ENCODE results near the gene MED12L.

Gene MED12L

DNA sequence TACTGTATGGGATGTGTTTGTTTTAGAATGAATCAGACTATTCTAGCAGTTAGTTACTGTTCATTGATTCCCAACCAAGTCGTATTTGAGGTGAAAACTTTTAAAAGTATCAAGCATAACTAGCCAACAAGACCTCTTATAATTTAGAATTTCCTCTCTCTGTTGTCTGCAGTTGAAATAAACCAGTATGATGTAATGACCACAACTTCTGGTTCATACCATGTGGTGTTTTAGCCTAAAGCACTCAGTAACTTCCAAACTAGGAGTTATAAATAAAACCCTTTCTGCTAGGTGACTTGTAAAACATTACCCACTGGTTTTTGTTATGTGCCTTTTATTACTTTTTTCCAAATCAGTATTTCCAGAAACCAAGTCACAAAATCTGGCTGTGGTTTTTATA lies 318.9 kb downstream of the MED12L start:
- TF ChIP-seq, protein P1, sequence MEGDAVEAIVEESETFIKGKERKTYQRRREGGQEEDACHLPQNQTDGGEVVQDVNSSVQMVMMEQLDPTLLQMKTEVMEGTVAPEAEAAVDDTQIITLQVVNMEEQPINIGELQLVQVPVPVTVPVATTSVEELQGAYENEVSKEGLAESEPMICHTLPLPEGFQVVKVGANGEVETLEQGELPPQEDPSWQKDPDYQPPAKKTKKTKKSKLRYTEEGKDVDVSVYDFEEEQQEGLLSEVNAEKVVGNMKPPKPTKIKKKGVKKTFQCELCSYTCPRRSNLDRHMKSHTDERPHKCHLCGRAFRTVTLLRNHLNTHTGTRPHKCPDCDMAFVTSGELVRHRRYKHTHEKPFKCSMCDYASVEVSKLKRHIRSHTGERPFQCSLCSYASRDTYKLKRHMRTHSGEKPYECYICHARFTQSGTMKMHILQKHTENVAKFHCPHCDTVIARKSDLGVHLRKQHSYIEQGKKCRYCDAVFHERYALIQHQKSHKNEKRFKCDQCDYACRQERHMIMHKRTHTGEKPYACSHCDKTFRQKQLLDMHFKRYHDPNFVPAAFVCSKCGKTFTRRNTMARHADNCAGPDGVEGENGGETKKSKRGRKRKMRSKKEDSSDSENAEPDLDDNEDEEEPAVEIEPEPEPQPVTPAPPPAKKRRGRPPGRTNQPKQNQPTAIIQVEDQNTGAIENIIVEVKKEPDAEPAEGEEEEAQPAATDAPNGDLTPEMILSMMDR (IDR thresholded peaks at IDR 0.05), result no peak

GRCh38 chr3:151407928-151408327 lies 322.5 kb downstream of the MED12L start:
- TF ChIP-seq, protein P1 (IDR thresholded peaks at IDR 0.05), result no peak

- TF ChIP-seq, protein P1 (IDR thresholded peaks at IDR 0.05), result no peak
Measured at GRCh38 chr3:151410891-151411559, 325.6 kb downstream of the MED12L start.

DNA sequence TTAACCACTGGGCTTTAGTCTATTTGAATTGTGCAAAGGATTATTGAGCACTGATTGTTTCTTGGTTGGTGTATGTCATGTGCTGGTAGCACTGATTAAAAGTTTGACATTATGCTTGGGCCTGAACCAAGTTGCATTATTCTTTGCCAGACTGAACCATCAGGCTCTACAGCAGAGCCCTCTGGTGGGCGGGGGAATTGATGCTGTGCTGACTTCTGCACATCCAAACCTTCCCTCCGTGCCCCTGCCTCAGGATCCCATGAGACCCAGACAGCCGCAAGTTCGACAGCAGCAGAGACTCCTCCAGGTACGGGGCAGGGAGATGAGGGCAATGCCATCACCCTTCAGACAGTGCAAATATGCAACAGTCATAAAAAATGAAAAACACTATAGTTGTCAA lies 327.5 kb downstream of the MED12L start:
- TF ChIP-seq, protein P1 (IDR thresholded peaks at IDR 0.05), result no peak

GRCh38 chr3:151415289-151415688 lies 329.8 kb downstream of the MED12L start:
- TF ChIP-seq, protein P1 (IDR thresholded peaks at IDR 0.05), result no peak

DNA sequence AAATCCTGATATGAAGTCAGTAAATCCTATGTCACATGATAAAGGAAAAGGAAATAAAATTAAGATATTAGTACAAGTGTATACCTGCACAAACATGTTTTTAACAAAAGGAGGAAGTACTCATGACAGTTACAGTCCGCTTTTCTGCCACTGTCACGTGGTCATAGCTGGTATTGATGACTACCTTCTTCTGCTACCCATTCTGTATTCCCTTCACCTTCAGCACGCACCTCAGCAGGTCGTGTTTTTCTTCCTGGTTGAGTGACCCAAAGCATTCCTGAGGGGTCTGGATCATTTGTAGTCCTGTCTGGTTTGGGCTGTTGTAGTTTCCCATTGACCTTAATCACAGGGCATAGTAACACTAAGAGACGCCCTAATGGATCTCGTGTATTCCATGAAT lies 334.3 kb downstream of the MED12L start:
- TF ChIP-seq, protein P1 (IDR thresholded peaks at IDR 0.05), result no peak

- TF ChIP-seq, protein P1 (IDR thresholded peaks at IDR 0.05), result no peak
Measured at GRCh38 chr3:151421938-151422337, 336.5 kb downstream of the MED12L start.

- TF ChIP-seq, protein P1 (IDR thresholded peaks at IDR 0.05), result no peak
Measured at GRCh38 chr3:151423091-151423490, 337.6 kb downstream of the MED12L start.
